HepG2 (cell line): ENCODE results near the gene BACH2. TPM values are rescaled to one million over a fixed set of nuclear protein-coding genes. Genes with fewer than 3 reads are reported as not detected.
A peak's percentile ranks its signal among the peaks of the same experiment; 100 is the strongest.

ENCODE experiments used
- MEIS2 ChIP-seq: sonication (generic); formaldehyde crosslinking; IDR thresholded peaks from 2 replicates; pipeline ENCODE4 v1.9.0; 2021; ENCODE audit warnings: mild to moderate bottlenecking, missing genetic modification reagents
- NONO ChIP-seq, 2 experiments: fragments of 450-650 bp in 1 of 2; sonication (generic) in 1 of 2; formaldehyde crosslinking in 1 of 2; IDR thresholded peaks in 1 of 2; conservative IDR thresholded peaks in 1 of 2; 2 replicates each; pipeline versions ENCODE4 v1.6.1 to v1.8.0; 2017 to 2022; ENCODE audit warnings: mild to moderate bottlenecking in 1 of 2, missing genetic modification reagents in 1 of 2, moderate library complexity in 1 of 2
- PAXIP1 ChIP-seq: sonication (generic); formaldehyde crosslinking; conservative IDR thresholded peaks from 2 replicates; pipeline ENCODE4 v1.4.0; 2020; ENCODE audit warnings: mild to moderate bottlenecking, missing genetic modification reagents, moderate library complexity
- RBFOX2 ChIP-seq: fragments of 200-400 bp; formaldehyde crosslinking; IDR thresholded peaks from 2 replicates; pipeline ENCODE4 v1.6.1; 2017; ENCODE audit warnings: low read depth, mild to moderate bottlenecking, low read length
- SOX6 ChIP-seq, 2 experiments: fragments of 450-650 bp in 1 of 2; sonication (generic) in 1 of 2; formaldehyde crosslinking in 1 of 2; IDR thresholded peaks; 2 replicates each; pipeline versions ENCODE4 v1.4.0 to v1.6.1; 2017 to 2020; ENCODE audit warnings: antibody characterized with exemption in 1 of 2, mild to moderate bottlenecking in 1 of 2, missing genetic modification reagents in 1 of 2
- SRSF1 ChIP-seq: fragments of 200-400 bp; formaldehyde crosslinking; optimal IDR thresholded peaks from 2 replicates; pipeline ENCODE3; 2017; ENCODE audit warnings: mild to moderate bottlenecking, low read depth, low read length, moderate library complexity
- UBTF ChIP-seq: sonication (generic); formaldehyde crosslinking; IDR thresholded peaks from 2 replicates; pipeline ENCODE4 v1.4.0; 2020; ENCODE audit warnings: mild to moderate bottlenecking, missing genetic modification reagents
- YEATS4 ChIP-seq: sonication (generic); formaldehyde crosslinking; IDR thresholded peaks from 2 replicates; pipeline ENCODE4 v1.4.0; 2020; ENCODE audit warnings: missing genetic modification reagents, borderline replicate concordance
- ZNF121 ChIP-seq: sonication (generic); formaldehyde crosslinking; IDR thresholded peaks from 2 replicates; pipeline ENCODE4 v1.5.0; 2020; ENCODE audit warnings: mild to moderate bottlenecking, missing genetic modification reagents
- ZNF281 ChIP-seq: sonication (generic); formaldehyde crosslinking; IDR thresholded peaks from 2 replicates; pipeline ENCODE4 v1.4.0; 2020; ENCODE audit warnings: missing genetic modification reagents, borderline replicate concordance
- ZNF331 ChIP-seq: sonication (generic); formaldehyde crosslinking; IDR thresholded peaks from 2 replicates; pipeline ENCODE4 v1.4.0; 2020; ENCODE audit warnings: missing genetic modification reagents
- ZNF333 ChIP-seq: sonication (generic); formaldehyde crosslinking; IDR thresholded peaks from 2 replicates; pipeline ENCODE4 v1.4.0; 2020; ENCODE audit warnings: mild to moderate bottlenecking, missing genetic modification reagents, borderline replicate concordance
- ZNF616 ChIP-seq: sonication (generic); formaldehyde crosslinking; IDR thresholded peaks from 2 replicates; pipeline ENCODE4 v1.5.0; 2020; ENCODE audit warnings: low read depth, mild to moderate bottlenecking, missing genetic modification reagents
- ZNF772 ChIP-seq: sonication (generic); formaldehyde crosslinking; IDR thresholded peaks from 2 replicates; pipeline ENCODE4 v1.5.0; 2020; ENCODE audit warnings: mild to moderate bottlenecking, missing genetic modification reagents
- ZNF784 ChIP-seq: sonication (generic); formaldehyde crosslinking; IDR thresholded peaks from 2 replicates; pipeline ENCODE4 v1.5.1; 2020; ENCODE audit warnings: missing genetic modification reagents, mild to moderate bottlenecking, borderline replicate concordance
- polyA plus RNA-seq, 8 experiments: library from polyadenylated mRNA; depleted of rRNA in 3 of 8; stranded (reverse) in 7 of 8; unstranded in 1 of 8; fragments of >200 nt; fragmentation: Illumina TruSeq in 4 of 8; extraction: Trizol in 4 of 8; gene quantifications; 2 replicates each; pipeline versions ENCODE4 v1.2.1 to v1.2.3, GENCODE V29; 2011 to 2016; ENCODE audit warnings: low read depth in 4 of 8, missing spikeins in 1 of 8, mixed read lengths in 1 of 8; ENCODE audit not compliant: insufficient read depth in 1 of 8
- total RNA-seq, 5 experiments: library from RNA; depleted of rRNA; stranded (reverse); fragments of >200 nt; fragmentation: Illumina TruSeq; extraction: Trizol; gene quantifications; 2 replicates each; pipeline ENCODE4 v1.2.3, GENCODE V29; 2016; ENCODE audit warnings: low read depth in 1 of 5

Gene BACH2
- total and polyA plus RNA-seq, 2 of the 13 experiments (the other 11 are each of a cell fraction or from before 2014, with no cell fraction given): 0.01 TPM; not detected in 1

GRCh38 chr6:89895276-89895874 is 401.3 kb downstream of the BACH2 start (continued):
- TF ChIP-seq PAXIP1 (CRISPR knock-in tag): no peak
- peak; percentile 63; the same call in 1 of the 2 replicates for TF ChIP-seq ZNF616 (CRISPR knock-in tag)
- peak; percentile 87 for TF ChIP-seq MEIS2
- no peak for TF ChIP-seq UBTF (CRISPR knock-in tag)
- no peak for TF ChIP-seq ZNF784
- 0 out of 2 replicates have a peak, but pooled peaks have one; percentile 46 for TF ChIP-seq ZNF333
- peak; percentile 95 for TF ChIP-seq ZNF331 (CRISPR knock-in tag)
- TF ChIP-seq ZNF281 (CRISPR knock-in tag): peak; percentile 59; the same call in 1 of the 2 replicates
- TF ChIP-seq SRSF1: no peak
- TF ChIP-seq ZNF121 (CRISPR knock-in tag): no peak
- TF ChIP-seq ZNF772 (CRISPR knock-in tag): peak; percentile 33; the same call in 1 of the 2 replicates
- no peak for TF ChIP-seq NONO (IDR thresholded peaks at IDR 0.05)
- no peak for TF ChIP-seq NONO (CRISPR knock-in tag; conservative IDR thresholded peaks at IDR 0.05)
- TF ChIP-seq RBFOX2: no peak
- TF ChIP-seq YEATS4: no peak
- no peak for TF ChIP-seq SOX6 (IDR thresholded peaks at IDR 0.05)
- no peak for TF ChIP-seq SOX6 (CRISPR knock-in tag; IDR thresholded peaks at IDR 0.05)
